T-helper 2 cell treated with Interferon-gamma antibody and Interleukin-4, amounts not matched to agents 5 μg/mL and 100 μg/mL, for 36 hours (primary cell): ENCODE measurements around the gene SLC35D2.

Experiments used
- DNase-seq: peaks from one replicate; pipeline ENCODE4 v3.0.0; 2021; ENCODE audit warnings: low spot score
- H3K27ac Mint-ChIP-seq: one replicate; pipeline ENCODE4 v1.8.0; 2021; ENCODE audit warnings: mild to moderate bottlenecking, mixed read lengths
- H3K27me3 Mint-ChIP-seq: one replicate; pipeline ENCODE4 v1.8.0; 2021; ENCODE audit warnings: low read depth, mixed read lengths
- H3K36me3 Mint-ChIP-seq: one replicate; pipeline ENCODE4 v1.8.0; 2021; ENCODE audit warnings: low read depth, mixed read lengths
- H3K4me1 Mint-ChIP-seq: one replicate; pipeline ENCODE4 v1.8.0; 2021; ENCODE audit warnings: low read depth, mixed read lengths
- H3K4me3 Mint-ChIP-seq: one replicate; pipeline ENCODE4 v1.8.0; 2022; ENCODE audit warnings: mild to moderate bottlenecking, moderate library complexity, mixed read lengths
- H3K9me3 Mint-ChIP-seq: one replicate; pipeline ENCODE4 v1.8.0; 2021; ENCODE audit warnings: mixed read lengths

Gene SLC35D2

GRCh38 chr9:96413302-96414221 lies 30.1 kb upstream of the SLC35D2 start:
- H3K27me3 Mint-ChIP-seq = no peaks in the 10 kb centered on the region
- no peaks in the 10 kb centered on the region for H3K9me3 Mint-ChIP-seq
- H3K4me1 Mint-ChIP-seq = peaks cover 41% of the 10 kb centered on the region
- peak overlapping the region; percentile 77 for H3K27ac Mint-ChIP-seq
- DNase-seq = no peak
- H3K36me3 Mint-ChIP-seq = peaks cover 31% of the 10 kb centered on the region
- H3K4me3 Mint-ChIP-seq = peak overlapping the region; percentile 74

GRCh38 chr9:96412174-96412913 lies 28.8 kb upstream of the SLC35D2 start:
- Mint-ChIP-seq H3K27me3 (no peaks in the 10 kb centered on the region), H3K4me3 (peak overlapping the region; percentile 74), H3K27ac (peak overlapping the region; percentile 55), H3K36me3 (peaks cover 38% of the 10 kb centered on the region), H3K4me1 (peaks cover 46% of the 10 kb centered on the region), H3K9me3 (no peaks in the 10 kb centered on the region)
- DNase-seq = no peak

GRCh38 chr9:96411129-96411838 lies 27.8 kb upstream of the SLC35D2 start:
- no peak for DNase-seq
- Mint-ChIP-seq H3K36me3 (peaks cover 33% of the 10 kb centered on the region), H3K27me3 (no peaks in the 10 kb centered on the region), H3K27ac (peak overlapping the region; percentile 49), H3K4me3 (no peak overlapping the region), H3K4me1 (peaks cover 44% of the 10 kb centered on the region), H3K9me3 (no peaks in the 10 kb centered on the region)

- Mint-ChIP-seq H3K4me1 (peaks cover 42% of the 10 kb centered on the region), H3K27ac (peak overlapping the region; percentile 81), H3K4me3 (peak overlapping the region; percentile 19), H3K9me3 (no peaks in the 10 kb centered on the region), H3K27me3 (no peaks in the 10 kb centered on the region), H3K36me3 (peaks cover 37% of the 10 kb centered on the region)
- no peak for DNase-seq
Observed at GRCh38 chr9:96408409-96409280, 25.1 kb upstream of the SLC35D2 start.

- H3K9me3 Mint-ChIP-seq = peaks cover 9% of the 10 kb centered on the region
- H3K4me3 Mint-ChIP-seq = peak overlapping the region; percentile 13
- H3K4me1 Mint-ChIP-seq = peaks cover 33% of the 10 kb centered on the region
- peaks cover 49% of the 10 kb centered on the region for H3K36me3 Mint-ChIP-seq
- peak overlapping the region; percentile 77 for H3K27ac Mint-ChIP-seq
- no peak for DNase-seq
- H3K27me3 Mint-ChIP-seq = no peaks in the 10 kb centered on the region
Observed at GRCh38 chr9:96400132-96400910, 16.8 kb upstream of the SLC35D2 start.

- Mint-ChIP-seq H3K4me3 (peak overlapping the region; percentile 13), H3K27me3 (no peaks in the 10 kb centered on the region), H3K4me1 (peaks cover 35% of the 10 kb centered on the region), H3K27ac (peak overlapping the region; percentile 77), H3K36me3 (peaks cover 54% of the 10 kb centered on the region), H3K9me3 (peaks cover 9% of the 10 kb centered on the region)
- DNase-seq = no peak
Observed at GRCh38 chr9:96399325-96399633, 15.8 kb upstream of the SLC35D2 start.

GRCh38 chr9:96398582-96399324 lies 15.2 kb upstream of the SLC35D2 start:
- Mint-ChIP-seq H3K4me1 (peaks cover 35% of the 10 kb centered on the region), H3K27ac (peak overlapping the region; percentile 77), H3K36me3 (peaks cover 55% of the 10 kb centered on the region), H3K9me3 (peaks cover 9% of the 10 kb centered on the region), H3K4me3 (peak overlapping the region; percentile 13), H3K27me3 (no peaks in the 10 kb centered on the region)
- DNase-seq = no peak

- peaks cover 9% of the 10 kb centered on the region for H3K9me3 Mint-ChIP-seq
- peaks cover 34% of the 10 kb centered on the region for H3K4me1 Mint-ChIP-seq
- no peak overlapping the region for H3K4me3 Mint-ChIP-seq
- no peaks in the 10 kb centered on the region for H3K27me3 Mint-ChIP-seq
- DNase-seq = no peak
- H3K36me3 Mint-ChIP-seq = peaks cover 62% of the 10 kb centered on the region
- H3K27ac Mint-ChIP-seq = no peak overlapping the region
Observed at GRCh38 chr9:96395964-96396363, 12.5 kb upstream of the SLC35D2 start.

- Mint-ChIP-seq H3K9me3 (peaks cover 4% of the 10 kb centered on the region), H3K27me3 (no peaks in the 10 kb centered on the region), H3K4me3 (no peak overlapping the region), H3K27ac (peak overlapping the region; percentile 10), H3K36me3 (peaks cover 64% of the 10 kb centered on the region), H3K4me1 (peaks cover 30% of the 10 kb centered on the region)
- no peak for DNase-seq
Observed at GRCh38 chr9:96394832-96395496, 11.5 kb upstream of the SLC35D2 start.

GRCh38 chr9:96392263-96392662 lies 8.8 kb upstream of the SLC35D2 start:
- Mint-ChIP-seq H3K9me3 (no peaks in the 10 kb centered on the region), H3K4me3 (no peak overlapping the region), H3K36me3 (peaks cover 63% of the 10 kb centered on the region), H3K27me3 (no peaks in the 10 kb centered on the region), H3K27ac (no peak overlapping the region), H3K4me1 (peaks cover 12% of the 10 kb centered on the region)
- DNase-seq = no peak

GRCh38 chr9:96391021-96391765 lies 7.7 kb upstream of the SLC35D2 start:
- Mint-ChIP-seq H3K9me3 (no peaks in the 10 kb centered on the region), H3K27ac (peak overlapping the region; percentile 70), H3K36me3 (peaks cover 65% of the 10 kb centered on the region), H3K4me3 (no peak overlapping the region), H3K27me3 (no peaks in the 10 kb centered on the region), H3K4me1 (peaks cover 12% of the 10 kb centered on the region)
- no peak for DNase-seq
